ENCODE results near the gene PADI2.

DNA sequence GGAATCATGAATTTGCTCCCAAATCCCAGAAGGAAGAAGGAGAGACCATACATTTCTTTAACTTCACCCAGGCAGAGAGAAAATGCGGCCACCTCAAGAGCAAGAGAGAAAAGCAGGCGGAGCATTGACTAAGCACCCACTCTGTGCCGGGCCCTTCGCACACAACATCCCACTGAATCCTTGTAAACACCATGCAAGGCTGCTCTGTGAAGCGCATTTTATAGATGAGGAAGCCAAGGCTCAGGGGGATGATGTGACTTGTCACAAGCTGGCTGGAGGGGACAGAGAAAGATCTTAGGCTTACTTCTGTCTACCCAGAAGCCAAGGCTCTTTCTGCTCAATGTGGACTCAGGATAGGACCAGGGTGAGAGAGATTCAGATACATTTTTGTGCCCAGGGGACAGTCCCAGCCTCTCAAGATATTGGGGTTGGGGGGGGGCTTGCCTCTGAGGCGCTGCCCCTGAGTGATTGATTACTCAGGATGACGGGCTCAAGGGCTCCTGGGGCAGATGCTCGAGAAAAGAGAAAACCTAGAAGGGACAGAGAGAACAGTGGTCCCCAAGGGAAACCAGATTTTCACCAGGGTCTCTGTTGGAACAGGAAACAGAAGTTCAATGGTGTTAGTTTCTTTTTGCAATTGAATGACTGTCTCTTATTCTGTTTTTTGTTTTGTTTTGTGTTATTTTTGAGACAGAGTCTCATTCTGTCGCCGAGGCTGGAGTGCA is 19.5 kb downstream of the PADI2 start:
- TF ChIP-seq CTCF (optimal IDR thresholded peaks at IDR 0.05 in 1 of 3, IDR thresholded peaks at IDR 0.05 in 1 of 3, conservative IDR thresholded peaks at IDR 0.05 in 1 of 3; ENCODE audit: extremely low read depth in 1 of 3, insufficient read depth in 2 of 3, low read length in 3 of 3) (no peak), EZH2 (IDR thresholded peaks at IDR 0.05; ENCODE audit: low read length) (no peak)
